GM10847 (cell line): ENCODE data around the gene FAM184B.

Experiments
- POLR2A ChIP-seq: IDR thresholded peaks from 2 replicates; pipeline ENCODE4 v1.6.1; 2011; ENCODE audit not compliant: insufficient read length; ENCODE audit errors: extremely low read depth

The FAM184B gene

DNA sequence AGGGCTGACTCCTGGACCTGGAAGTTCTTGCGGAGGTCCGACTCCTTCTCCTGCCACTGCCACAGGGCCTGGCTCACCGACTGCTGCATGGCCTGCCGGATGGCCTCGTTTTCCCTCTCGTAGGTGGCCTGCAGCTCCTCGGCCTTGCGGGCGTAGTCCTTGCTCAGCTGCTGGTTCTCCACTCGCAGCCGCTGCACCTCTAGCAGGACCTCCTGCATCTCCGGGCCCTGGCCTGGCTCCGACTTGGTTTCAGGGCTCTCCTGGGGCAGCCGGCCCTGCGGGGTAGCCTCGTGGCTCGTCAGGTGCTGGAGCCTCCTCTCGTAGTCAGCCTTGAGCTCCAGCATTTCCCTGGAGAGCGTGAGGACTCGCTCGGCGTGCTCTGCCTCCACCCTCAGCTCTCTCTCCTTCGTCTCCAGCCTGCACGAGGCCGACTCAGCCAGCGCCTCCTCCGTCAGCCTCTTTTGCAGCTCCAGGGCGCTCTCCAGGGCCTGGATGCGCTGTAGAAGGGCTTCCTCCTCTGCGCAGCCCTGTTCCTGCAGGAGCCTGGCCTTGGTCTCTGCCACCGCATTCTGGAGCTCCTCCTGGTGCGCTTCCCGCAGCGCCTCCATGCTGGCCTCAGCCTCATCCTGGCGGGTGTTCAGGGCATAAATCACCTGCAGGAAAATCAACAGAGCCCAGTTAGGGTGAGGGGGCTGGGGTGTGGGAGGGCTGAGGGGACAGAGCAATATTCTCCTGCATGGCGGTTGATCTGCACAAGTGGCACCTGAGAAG lies 72.2 kb downstream of the FAM184B start:
- TF ChIP-seq POLR2A = no peak

DNA sequence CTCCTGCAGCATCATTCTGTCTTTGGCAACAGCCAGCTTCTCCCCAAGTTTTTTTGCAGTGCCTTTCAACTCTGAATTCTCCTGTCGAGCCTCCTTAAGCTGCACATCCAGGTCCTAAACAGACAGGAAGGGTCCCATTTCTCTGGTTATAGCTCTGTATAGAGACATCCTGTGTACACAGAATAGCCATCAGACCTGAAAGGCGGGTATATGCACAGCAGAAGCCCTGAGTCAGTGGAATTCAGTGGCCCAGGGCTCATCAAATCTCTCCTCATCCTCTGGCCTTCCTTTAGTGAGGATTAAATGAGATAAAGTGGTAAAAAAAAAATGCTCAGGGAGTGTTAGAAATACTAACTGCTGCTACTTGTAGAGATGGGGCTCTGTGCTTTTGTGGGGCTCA lies 73.8 kb downstream of the FAM184B start:
- TF ChIP-seq POLR2A = no peak

DNA sequence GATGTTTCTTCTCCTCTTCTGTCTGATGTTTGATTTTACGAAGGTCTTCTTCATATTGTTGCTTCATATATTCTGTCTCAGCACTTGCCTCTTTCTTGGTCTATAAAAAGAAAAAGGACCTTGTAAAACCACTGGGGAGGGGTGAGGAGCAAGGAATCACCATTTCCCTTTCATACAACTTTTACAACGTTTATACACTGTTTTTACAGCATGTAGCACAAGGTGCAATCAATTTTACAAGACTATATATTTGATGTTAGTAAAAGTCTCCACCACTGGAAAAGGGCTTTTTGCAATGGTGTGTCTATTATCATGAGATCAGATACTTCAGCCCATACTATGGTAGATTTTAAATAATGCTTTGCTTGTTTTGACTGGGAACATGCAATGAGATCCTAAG lies 76.3 kb downstream of the FAM184B start:
- no peak for TF ChIP-seq POLR2A

DNA sequence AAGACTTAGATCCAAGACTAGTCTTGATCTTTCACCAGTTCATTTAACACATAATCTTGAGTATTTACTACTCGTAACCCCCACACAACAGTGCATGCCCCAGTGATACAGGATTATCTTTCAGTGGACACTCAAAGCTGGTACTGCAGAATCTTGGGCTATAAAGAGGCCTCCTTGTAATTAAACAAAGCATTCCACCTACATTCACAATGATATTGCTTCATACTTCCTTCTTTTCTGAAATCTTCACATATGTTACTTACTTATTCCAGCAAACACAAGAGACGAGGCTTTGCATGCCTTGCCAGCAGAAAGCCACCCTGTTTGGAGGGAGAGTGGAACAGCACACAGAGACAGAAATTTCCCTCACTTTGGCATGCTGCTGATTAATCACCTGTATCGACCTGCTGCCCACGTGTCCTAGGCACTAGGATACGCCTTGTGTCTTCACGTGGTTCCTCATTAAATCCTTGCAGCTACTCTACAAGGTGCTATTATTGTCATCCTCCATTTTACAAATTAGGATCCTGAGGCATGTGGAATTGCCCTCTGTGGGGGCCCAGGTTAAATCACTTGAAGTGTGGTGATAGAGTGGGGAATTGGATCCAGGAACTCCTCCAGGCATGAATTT lies 77.3 kb downstream of the FAM184B start:
- TF ChIP-seq POLR2A = no peak

DNA sequence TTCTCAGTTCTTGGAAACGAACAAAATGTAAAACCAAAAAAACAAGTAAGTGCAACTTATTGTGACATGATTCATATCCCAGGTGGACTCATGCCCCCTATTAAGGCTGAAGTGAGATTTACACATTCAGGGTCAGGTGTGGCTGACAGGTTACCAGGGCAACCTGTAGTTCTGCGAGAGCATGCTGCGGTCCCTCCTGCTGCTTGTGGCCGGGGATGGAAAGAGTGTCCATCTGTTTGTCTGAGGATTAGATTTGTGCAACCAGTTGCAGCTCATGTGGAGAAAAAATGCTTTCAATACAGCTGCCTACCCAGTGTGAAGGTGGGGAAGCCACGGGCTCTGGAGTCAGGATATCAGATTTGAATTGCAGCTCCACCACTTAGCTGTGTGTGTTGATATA lies 78.8 kb downstream of the FAM184B start:
- TF ChIP-seq POLR2A = no peak

DNA sequence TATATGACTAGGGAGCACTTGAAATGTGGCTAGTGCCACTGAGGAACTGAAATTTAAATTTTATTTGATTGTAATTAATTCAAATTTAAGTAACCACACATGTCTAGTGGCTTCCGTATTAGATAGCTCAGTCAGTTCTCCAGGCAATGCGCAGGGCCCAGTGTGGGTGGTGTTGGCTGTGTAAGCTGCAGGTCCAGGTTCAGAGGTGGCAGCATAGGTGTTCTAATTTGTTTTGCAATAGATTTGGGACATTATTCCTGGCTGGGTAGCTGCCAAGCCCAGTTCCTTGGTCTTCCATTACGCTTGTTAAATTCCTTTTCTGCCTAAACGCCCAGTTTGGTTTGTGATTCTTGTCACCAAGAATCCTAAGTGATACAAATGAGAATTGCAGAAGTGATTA lies 79.5 kb downstream of the FAM184B start:
- no peak for TF ChIP-seq POLR2A

DNA sequence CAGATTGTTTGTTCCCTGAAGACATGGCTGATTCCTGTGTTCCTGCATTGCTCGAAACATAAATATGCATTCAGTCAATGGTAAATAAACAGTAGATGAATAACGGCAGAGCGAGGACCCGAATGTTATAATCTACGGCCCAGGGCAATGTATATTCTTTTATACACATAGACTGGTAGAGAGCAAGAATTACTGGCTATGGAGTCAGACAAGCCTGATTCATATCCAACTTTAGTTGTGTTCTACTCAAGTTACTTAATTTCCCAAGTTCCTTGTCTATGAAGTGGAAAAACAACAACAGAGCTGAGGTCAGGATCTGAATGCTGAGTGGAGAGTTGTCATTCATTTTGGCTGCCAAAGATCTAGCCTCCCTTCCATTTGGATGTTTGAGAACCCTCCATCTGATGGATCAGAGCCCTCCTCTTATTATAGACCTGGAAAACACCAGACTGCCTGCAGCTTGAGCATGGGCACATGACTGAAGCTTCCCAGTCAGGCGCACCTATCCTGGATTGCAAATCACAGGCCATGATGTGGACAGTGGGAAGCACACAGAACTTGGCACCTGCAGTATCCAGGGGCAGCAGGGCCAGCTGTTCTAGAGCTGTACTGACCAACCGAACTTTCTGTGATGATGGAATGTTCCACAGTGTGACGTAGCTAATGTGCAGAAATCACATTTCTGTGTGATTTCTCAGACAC lies 80.1 kb downstream of the FAM184B start:
- TF ChIP-seq POLR2A = no peak

DNA sequence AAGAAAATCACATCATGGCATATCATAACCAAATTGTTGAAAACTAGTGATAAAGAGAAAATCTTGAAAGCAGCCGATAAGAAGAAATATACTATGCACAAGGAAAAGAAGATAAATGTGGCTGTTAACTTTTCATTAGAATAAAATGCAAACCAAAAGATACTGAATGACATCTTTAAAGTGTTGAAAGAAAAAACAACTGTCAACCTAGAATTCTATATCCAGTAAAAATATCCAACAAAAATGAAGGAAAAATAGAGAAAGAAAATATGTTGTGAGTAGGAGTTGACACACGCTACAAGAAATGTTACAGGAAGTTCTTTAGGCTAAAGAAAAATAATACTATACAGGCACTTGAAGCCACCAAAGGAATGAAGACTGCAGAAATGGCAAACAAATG lies 82.0 kb downstream of the FAM184B start:
- TF ChIP-seq POLR2A = no peak

DNA sequence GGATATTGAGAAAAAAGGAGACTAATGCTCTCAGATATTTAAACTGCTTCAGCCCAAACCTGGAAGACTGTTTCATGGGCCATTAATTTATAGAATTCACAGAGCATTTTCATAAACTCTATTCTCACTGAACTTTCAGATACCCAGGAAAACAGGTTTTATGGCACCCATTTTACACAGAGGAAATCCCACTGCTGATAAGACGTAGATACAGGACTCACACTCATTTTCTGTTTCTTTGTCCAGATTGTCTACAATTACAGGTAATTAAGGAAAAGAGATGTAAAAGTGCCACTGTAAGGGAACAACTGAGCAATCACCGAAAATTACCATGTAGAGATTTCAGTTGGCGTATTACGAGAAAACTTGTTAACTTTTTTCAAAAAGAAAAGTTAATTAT lies 83.3 kb downstream of the FAM184B start:
- no peak for TF ChIP-seq POLR2A

DNA sequence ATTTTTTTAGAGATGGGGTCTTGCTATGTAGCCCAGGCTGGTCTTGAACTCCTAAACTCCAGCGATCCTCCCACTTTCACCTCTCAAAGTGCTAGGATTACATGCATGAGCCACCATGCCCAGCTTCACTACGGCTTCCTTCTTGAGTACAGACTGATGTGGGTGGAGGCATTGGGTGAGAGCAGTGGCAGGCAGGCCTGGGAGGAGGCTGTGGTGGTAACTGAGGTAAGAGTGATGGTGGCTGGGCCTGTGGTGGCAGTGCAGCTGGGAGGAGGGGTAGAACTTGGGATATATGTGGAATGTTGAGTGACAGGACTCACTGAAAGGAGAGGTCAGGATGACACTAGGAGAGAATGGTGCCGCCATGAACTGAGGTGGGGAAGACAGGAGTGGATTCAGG lies 86.1 kb downstream of the FAM184B start:
- no peak for TF ChIP-seq POLR2A

DNA sequence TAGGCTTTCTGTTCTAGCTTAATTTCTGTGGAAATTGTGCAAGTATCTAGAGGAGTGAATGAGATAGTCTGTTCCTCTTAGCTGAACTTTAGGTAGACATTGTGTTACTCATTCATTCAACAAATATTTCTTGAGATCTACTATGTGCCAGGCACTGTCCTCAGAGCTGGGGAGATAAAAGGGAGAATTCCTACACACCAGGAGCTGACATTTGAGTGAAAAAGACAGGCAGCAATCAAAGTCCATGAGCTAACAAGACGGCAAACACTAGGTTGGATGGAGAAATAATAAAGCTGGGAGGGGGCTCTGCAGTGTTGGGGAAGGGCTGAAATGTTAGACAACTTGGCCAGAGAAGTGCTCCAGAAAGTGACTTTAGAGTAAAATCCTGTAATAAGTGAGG lies 86.9 kb downstream of the FAM184B start:
- no peak for TF ChIP-seq POLR2A

DNA sequence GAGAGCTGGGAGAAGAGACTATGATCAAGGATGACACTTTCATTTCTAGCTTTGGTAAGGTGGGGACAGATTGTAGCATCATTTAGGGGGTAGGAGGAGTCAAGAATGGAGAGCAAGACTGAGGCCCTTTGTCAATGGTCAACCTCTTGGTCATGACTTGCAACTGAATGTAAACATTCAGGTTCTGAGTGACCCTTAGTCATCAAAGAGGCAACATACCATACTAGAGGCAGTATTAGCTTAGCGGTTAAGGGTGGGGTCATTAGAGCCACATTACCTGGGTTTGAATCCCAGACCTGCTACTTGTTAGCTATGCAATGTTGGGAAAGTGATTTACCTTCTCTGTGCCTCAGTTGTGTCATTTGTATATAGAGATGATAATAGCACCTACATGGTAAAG lies 90.5 kb downstream of the FAM184B start:
- TF ChIP-seq POLR2A = no peak

DNA sequence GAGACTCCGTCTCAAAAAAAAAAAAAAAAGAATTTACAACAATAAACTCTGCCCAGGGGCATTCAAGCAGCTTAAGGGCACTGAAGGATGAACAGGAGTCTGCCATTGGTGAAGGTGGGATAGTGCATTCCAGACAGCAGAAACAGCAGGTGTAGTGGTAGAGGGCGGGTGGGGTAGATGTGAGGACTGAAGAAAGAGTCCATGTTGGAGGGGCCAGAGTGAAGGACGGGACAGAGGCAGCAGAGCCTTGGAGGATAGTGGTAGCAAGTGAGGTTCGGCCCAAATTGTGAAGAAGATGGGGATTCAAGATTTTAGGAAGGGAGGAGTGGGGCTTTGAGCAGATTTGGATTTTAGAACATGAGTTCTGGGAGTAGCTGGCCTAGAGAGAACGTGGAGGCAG lies 91.3 kb downstream of the FAM184B start:
- no peak for TF ChIP-seq POLR2A

DNA sequence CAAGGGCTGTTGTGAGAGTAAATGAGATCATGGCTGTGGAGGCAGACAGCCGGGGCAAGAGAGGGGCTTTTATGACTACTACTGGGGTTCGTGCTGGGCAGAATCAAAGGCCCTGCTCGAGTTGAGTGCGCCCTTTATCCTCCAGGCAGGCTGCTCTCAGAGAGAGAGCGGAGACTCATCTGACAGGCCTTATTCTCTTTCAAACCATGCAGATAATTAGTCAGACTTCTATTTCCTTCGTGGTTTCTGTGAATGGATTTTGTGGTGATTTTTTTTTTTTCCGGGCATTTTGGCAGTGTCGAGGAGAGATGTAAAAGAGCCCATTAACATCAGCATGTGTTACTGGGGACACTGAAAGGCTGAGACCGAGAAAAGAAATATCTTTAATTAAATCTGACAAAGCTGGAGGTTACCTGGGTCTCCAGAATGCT lies 93.4 kb downstream of the FAM184B start:
- TF ChIP-seq POLR2A = no peak

DNA sequence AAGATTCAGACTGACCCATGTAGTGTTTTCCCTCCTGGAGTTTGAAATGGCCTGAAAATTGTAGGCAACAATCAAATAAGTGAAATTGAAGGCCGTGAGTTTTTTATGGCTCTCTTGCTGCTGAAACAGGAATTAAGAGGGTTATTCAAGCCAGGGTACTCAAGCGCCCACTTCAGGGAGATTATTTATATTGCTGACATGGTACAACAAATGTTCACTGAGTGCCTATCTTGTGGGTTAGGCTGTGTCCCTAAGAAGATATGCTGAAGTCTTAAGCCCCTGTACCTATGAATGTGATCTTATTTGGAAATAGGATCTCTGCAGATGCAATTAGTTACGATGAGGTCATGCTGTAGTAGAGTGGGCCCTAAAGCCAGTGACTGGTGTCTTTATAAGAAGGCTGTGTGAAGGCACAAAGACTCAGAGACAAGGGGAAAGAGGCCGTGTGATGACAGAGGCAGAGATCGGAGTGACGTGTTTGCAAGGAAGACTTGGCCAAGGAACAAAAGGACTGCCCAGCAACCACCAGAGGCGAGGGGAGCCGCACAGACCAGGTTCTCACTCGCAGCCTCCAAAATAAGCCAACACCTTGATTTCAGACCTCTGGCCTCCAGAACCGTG lies 94.1 kb downstream of the FAM184B start:
- no peak for TF ChIP-seq POLR2A

DNA sequence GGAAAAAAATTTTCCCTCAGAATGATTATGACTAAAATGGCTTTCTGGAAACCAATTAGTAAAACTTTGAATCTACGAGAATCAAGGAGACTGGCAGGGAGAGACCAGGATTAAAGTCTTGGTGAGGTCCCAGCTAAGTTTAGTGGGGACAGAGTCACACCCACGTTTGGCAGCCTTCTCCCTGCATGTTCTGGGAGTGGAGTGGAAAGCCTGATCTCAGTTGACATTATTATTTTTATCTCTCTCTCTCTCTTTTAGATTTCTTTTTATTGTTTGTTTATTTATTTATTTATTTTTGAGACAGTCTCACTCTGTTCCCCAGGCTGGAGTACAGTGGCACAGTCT lies 99.2 kb downstream of the FAM184B start:
- TF ChIP-seq POLR2A = no peak
